IPS DF 4.7 (cell line): Measurements from ENCODE around the gene SPOP.
"Not testable (repeated sequence)": the region's sequence is repeated elsewhere in the genome, so short reads cannot be mapped to it uniquely, and the experiment has no call there.

Source experiments
- DNase-seq: peaks from one replicate; pipeline ENCODE4 v3.0.0-alpha.2; 2013; ENCODE audit warnings: low spot score; ENCODE audit errors: extremely low read depth

SPOP gene

GRCh38 chr17:49552070-49552751 lies 125.7 kb downstream of the SPOP start:
- DNase-seq: no peak

- DNase-seq: no peak
Observed at GRCh38 chr17:49551221-49552069, 126.5 kb downstream of the SPOP start.

- DNase-seq: not testable (repeated sequence)
Observed at GRCh38 chr17:49550764-49551163, 127.1 kb downstream of the SPOP start.

- no peak for DNase-seq
Observed at GRCh38 chr17:49549691-49550678, 127.9 kb downstream of the SPOP start.

GRCh38 chr17:49549311-49549605 lies 128.6 kb downstream of the SPOP start:
- no peak for DNase-seq
